ENCODE measurements around the gene SLC22A23.

Gene SLC22A23

DNA sequence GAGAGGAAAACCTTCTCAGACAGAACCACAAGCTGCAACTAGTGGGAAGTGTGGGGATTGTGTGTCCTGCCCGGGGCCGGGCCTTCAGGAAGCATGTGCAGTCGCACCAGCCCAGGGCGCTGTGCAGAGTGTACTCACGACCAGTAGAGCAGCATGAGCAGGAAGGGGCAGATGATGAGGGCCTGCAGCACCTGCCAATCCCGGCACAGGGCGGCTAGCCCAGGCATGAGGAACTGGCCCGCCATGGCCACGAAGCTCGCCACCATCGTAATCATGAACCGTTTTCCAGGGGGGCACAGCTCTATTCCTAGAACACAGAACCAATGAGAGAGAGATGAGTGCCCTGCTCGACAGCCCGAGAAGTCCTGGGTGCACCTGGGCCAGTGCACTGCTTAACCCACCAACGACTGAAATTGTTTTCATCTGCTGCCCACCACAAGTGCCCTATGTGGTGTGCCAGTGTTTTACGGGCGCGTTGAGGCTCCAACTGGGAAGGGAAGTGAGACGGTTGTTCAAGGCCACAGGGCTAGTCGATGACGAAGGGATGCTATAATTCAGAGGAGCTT is 133.1 kb downstream of the SLC22A23 start:
- no peak overlapping the region for H3K4me3 Mint-ChIP-seq
- intact Hi-C loops (cut with micrococcal nuclease) = no loop called here
- H3K27ac Mint-ChIP-seq = peak overlapping the region; percentile 9
- no peaks in the 10 kb centered on the region for H3K36me3 Mint-ChIP-seq (ENCODE audit: low read depth)
- H3K4me1 Mint-ChIP-seq (ENCODE audit: low read depth) = peaks cover 22% of the 10 kb centered on the region
- H3K9me3 Mint-ChIP-seq = no peaks in the 10 kb centered on the region
- peaks cover 25% of the 10 kb centered on the region for H3K27me3 Mint-ChIP-seq

GRCh38 chr6:3323148-3323547 is 133.7 kb downstream of the SLC22A23 start:
- Mint-ChIP-seq H3K36me3 (ENCODE audit: low read depth) (no peaks in the 10 kb centered on the region), H3K9me3 (no peaks in the 10 kb centered on the region), H3K27me3 (peaks cover 25% of the 10 kb centered on the region), H3K4me3 (no peak overlapping the region), H3K27ac (no peak overlapping the region), H3K4me1 (ENCODE audit: low read depth) (peaks cover 22% of the 10 kb centered on the region)
- intact Hi-C loops (cut with micrococcal nuclease) = no loop called here

DNA sequence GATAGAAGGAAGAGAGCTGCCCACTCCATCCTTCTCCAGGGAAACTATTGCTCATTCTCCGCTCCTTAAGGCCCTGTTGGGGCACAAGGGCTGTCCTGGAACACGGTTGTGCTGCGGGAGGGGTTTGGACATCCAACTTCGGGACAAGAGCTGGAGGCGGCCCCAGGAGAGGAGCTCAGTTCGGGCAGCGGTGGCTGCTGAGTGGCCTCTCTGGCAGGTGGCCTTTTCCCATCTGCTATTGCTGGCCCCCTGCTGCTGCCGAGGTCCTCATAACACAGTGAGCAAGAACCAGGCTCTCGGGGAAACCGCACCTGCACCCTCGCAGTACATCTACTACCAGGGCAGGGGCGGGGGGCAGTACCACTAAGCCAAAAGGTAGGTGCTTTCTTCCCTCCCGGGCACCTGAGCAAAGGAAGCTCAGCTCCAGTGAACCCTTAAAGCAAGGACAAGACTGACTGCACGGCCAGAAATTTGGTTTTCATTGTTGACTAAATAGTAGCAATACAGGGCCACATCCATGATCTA is 134.4 kb downstream of the SLC22A23 start:
- Mint-ChIP-seq H3K27me3 (peaks cover 28% of the 10 kb centered on the region), H3K4me3 (no peak overlapping the region), H3K36me3 (ENCODE audit: low read depth) (no peaks in the 10 kb centered on the region), H3K9me3 (no peaks in the 10 kb centered on the region), H3K27ac (no peak overlapping the region), H3K4me1 (ENCODE audit: low read depth) (peaks cover 22% of the 10 kb centered on the region)
- intact Hi-C loops (cut with micrococcal nuclease) = no loop called here

DNA sequence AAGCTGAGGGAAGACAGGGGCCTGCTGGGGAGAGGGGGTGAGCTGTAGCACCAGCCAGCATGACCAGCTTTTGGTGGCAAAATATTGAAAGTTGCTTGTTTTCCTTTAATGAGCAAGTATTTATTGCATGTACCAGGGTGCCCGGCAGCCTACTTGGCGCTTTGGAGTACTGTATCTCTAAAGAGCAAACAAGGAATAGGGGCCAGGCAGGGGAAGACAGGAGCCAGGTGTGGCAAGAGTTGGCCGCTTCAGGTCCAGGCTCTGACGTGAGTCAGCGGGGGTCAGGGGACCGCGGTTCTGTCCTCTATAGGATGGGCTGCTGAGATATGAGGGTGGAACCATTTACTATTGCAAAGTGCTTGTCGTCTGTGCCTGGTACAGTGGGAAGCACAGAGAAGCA is 135.0 kb downstream of the SLC22A23 start:
- Mint-ChIP-seq H3K4me1 (ENCODE audit: low read depth) (peaks cover 20% of the 10 kb centered on the region), H3K27ac (no peak overlapping the region), H3K4me3 (no peak overlapping the region), H3K9me3 (no peaks in the 10 kb centered on the region), H3K27me3 (peaks cover 32% of the 10 kb centered on the region), H3K36me3 (ENCODE audit: low read depth) (no peaks in the 10 kb centered on the region)
- intact Hi-C loops (cut with micrococcal nuclease) = no loop called here

GRCh38 chr6:3321042-3321441 is 135.8 kb downstream of the SLC22A23 start:
- intact Hi-C loops (cut with micrococcal nuclease) = no loop called here
- Mint-ChIP-seq H3K36me3 (ENCODE audit: low read depth) (no peaks in the 10 kb centered on the region), H3K9me3 (no peaks in the 10 kb centered on the region), H3K27me3 (peaks cover 30% of the 10 kb centered on the region), H3K27ac (no peak overlapping the region), H3K4me1 (ENCODE audit: low read depth) (peaks cover 16% of the 10 kb centered on the region), H3K4me3 (no peak overlapping the region)

DNA sequence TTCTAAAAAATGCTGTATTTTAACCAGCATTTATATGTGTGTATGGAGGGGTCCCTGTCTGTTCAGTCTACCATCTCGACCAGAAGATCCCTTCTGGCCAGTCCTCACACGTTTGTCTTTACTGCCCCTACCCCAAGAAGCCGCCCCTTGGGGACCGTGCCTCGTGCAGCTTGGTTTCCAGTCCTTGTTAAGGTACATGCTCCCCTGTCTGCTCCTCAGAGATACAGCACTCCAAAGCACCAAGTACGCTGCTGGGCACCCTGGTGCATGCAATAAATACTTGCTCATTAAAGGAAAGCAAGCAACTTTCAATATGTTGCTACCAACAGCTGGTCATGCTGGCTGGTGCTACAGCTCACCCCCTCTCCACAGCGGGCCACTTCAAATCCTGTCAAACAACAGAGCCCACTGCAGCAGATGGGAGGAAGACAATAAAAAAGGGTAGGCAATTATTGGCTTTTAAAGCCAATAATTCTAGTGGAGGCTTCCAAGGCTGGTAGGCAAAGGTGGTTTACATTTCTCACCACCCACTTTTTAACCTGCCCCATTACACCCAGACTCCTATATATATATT is 136.5 kb downstream of the SLC22A23 start:
- Mint-ChIP-seq H3K4me3 (no peak overlapping the region), H3K36me3 (ENCODE audit: low read depth) (no peaks in the 10 kb centered on the region), H3K4me1 (ENCODE audit: low read depth) (peaks cover 16% of the 10 kb centered on the region), H3K9me3 (no peaks in the 10 kb centered on the region), H3K27ac (no peak overlapping the region), H3K27me3 (peaks cover 27% of the 10 kb centered on the region)
- intact Hi-C loops (cut with micrococcal nuclease) = no loop called here

- peaks cover 11% of the 10 kb centered on the region for H3K4me1 Mint-ChIP-seq (ENCODE audit: low read depth)
- no peak overlapping the region for H3K4me3 Mint-ChIP-seq
- no peak overlapping the region for H3K27ac Mint-ChIP-seq
- intact Hi-C loops (cut with micrococcal nuclease) = no loop called here
- H3K36me3 Mint-ChIP-seq (ENCODE audit: low read depth) = no peaks in the 10 kb centered on the region
- no peaks in the 10 kb centered on the region for H3K9me3 Mint-ChIP-seq
- H3K27me3 Mint-ChIP-seq = peaks cover 27% of the 10 kb centered on the region
Observed at GRCh38 chr6:3319610-3320200, 137.1 kb downstream of the SLC22A23 start.

- no peaks in the 10 kb centered on the region for H3K36me3 Mint-ChIP-seq (ENCODE audit: low read depth)
- H3K4me3 Mint-ChIP-seq = no peak overlapping the region
- intact Hi-C loops (cut with micrococcal nuclease) = no loop called here
- no peaks in the 10 kb centered on the region for H3K9me3 Mint-ChIP-seq
- peak overlapping the region; percentile 3 for H3K27ac Mint-ChIP-seq
- peaks cover 28% of the 10 kb centered on the region for H3K27me3 Mint-ChIP-seq
- peaks cover 3% of the 10 kb centered on the region for H3K4me1 Mint-ChIP-seq (ENCODE audit: low read depth)
Observed at GRCh38 chr6:3318821-3319540, 137.9 kb downstream of the SLC22A23 start.

- Mint-ChIP-seq H3K27ac (no peak overlapping the region), H3K9me3 (no peaks in the 10 kb centered on the region), H3K4me1 (ENCODE audit: low read depth) (peaks cover 3% of the 10 kb centered on the region), H3K4me3 (no peak overlapping the region), H3K27me3 (peaks cover 28% of the 10 kb centered on the region), H3K36me3 (ENCODE audit: low read depth) (no peaks in the 10 kb centered on the region)
- intact Hi-C loops (cut with micrococcal nuclease) = no loop called here
Observed at GRCh38 chr6:3318226-3318625, 138.6 kb downstream of the SLC22A23 start.

GRCh38 chr6:3317741-3318211 is 139.1 kb downstream of the SLC22A23 start:
- intact Hi-C loops (cut with micrococcal nuclease) = no loop called here
- no peaks in the 10 kb centered on the region for H3K9me3 Mint-ChIP-seq
- no peak overlapping the region for H3K27ac Mint-ChIP-seq
- H3K4me1 Mint-ChIP-seq (ENCODE audit: low read depth) = peaks cover 8% of the 10 kb centered on the region
- no peak overlapping the region for H3K4me3 Mint-ChIP-seq
- H3K27me3 Mint-ChIP-seq = peaks cover 28% of the 10 kb centered on the region
- H3K36me3 Mint-ChIP-seq (ENCODE audit: low read depth) = no peaks in the 10 kb centered on the region

DNA sequence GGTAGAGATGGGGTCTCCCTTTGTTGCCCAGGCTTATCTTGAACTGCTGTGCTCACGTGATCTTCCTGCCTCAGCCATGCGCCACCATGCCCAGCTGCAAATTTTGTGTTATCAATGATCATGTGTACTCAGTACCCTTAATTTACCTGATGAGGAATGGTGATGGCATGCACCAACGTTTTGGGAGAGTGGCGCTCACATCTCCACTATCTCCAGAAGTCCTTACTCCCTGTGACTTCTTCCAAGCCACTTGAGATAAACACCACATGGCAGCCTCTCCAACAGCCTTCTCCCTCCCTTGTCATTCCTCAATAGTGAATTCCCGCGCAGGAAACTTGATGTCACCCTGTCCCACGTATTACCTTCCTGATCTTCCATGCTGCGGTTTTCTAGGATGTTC is 140.0 kb downstream of the SLC22A23 start:
- H3K36me3 Mint-ChIP-seq (ENCODE audit: low read depth) = no peaks in the 10 kb centered on the region
- intact Hi-C loops (cut with micrococcal nuclease) = no loop called here
- H3K27ac Mint-ChIP-seq = no peak overlapping the region
- no peak overlapping the region for H3K4me3 Mint-ChIP-seq
- H3K4me1 Mint-ChIP-seq (ENCODE audit: low read depth) = peaks cover 14% of the 10 kb centered on the region
- no peaks in the 10 kb centered on the region for H3K9me3 Mint-ChIP-seq
- peaks cover 32% of the 10 kb centered on the region for H3K27me3 Mint-ChIP-seq

DNA sequence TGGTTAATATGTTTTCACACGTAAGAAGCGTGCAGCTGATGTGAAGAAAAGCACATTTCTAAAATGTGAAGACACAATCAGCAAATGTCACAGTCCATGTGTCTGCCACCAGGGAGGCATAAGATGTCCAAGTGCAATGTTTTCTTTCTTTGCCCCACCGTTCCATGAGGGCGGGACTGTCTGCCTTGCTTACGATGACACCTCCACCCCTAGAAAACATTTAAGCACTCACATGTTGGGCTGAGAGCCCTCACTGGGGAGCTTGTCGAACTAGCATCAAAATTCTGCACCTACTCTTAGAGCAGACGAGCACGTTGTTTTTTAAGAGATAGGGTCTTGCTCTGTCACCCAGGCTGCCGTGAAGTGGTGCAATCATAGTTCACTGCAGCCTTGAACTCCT is 140.5 kb downstream of the SLC22A23 start:
- Mint-ChIP-seq H3K36me3 (ENCODE audit: low read depth) (no peaks in the 10 kb centered on the region), H3K9me3 (no peaks in the 10 kb centered on the region), H3K27me3 (peaks cover 30% of the 10 kb centered on the region), H3K27ac (no peak overlapping the region), H3K4me1 (ENCODE audit: low read depth) (peaks cover 14% of the 10 kb centered on the region), H3K4me3 (no peak overlapping the region)
- intact Hi-C loops (cut with micrococcal nuclease) = no loop called here

GRCh38 chr6:3315841-3316240 is 141.0 kb downstream of the SLC22A23 start:
- intact Hi-C loops (cut with micrococcal nuclease) = no loop called here
- H3K4me3 Mint-ChIP-seq = no peak overlapping the region
- no peaks in the 10 kb centered on the region for H3K9me3 Mint-ChIP-seq
- no peaks in the 10 kb centered on the region for H3K36me3 Mint-ChIP-seq (ENCODE audit: low read depth)
- H3K27ac Mint-ChIP-seq = no peak overlapping the region
- H3K4me1 Mint-ChIP-seq (ENCODE audit: low read depth) = peaks cover 14% of the 10 kb centered on the region
- peaks cover 32% of the 10 kb centered on the region for H3K27me3 Mint-ChIP-seq
